Activated naive CD8-positive, alpha-beta T cell treated with anti-CD3 and anti-CD28 coated beads, Interleukin-2, amount 10 ng/mL, durations not matched to agents 7 days and 5 days (primary cell): ENCODE results near the gene PTCHD1. TPM values are rescaled to one million over a fixed set of nuclear protein-coding genes. Genes with fewer than 3 reads are reported as not detected.

ENCODE experiments used
- ATAC-seq: fragments of 150-1000 bp; cut with Tn5 transposase; one replicate; pipeline ENCODE4 v1.10.0; 2021; ENCODE audit warnings: low read depth, moderate library complexity
- POLR2A ChIA-PET: fragments of 350-600 bp; sonication (Branson Sonifier 250); formaldehyde crosslinking; loops from one replicate; lab custom pipeline; 2021; ENCODE audit warnings: antibody characterized with exemption; lab: Charles Lee
- DNase-seq: peaks from one replicate; pipeline ENCODE4 v3.0.0; 2021
- H3K27ac Mint-ChIP-seq: one replicate; pipeline ENCODE4 v1.8.0; 2022; ENCODE audit warnings: mild to moderate bottlenecking, mixed read lengths
- H3K27me3 Mint-ChIP-seq: one replicate; pipeline ENCODE4 v1.8.0; 2022; ENCODE audit warnings: mild to moderate bottlenecking, moderate library complexity, mixed read lengths
- H3K36me3 Mint-ChIP-seq: one replicate; pipeline ENCODE4 v1.8.0; 2021; ENCODE audit warnings: mild to moderate bottlenecking, mixed read lengths
- H3K4me1 Mint-ChIP-seq: one replicate; pipeline ENCODE4 v1.8.0; 2021; ENCODE audit warnings: mixed read lengths
- H3K4me3 Mint-ChIP-seq: one replicate; pipeline ENCODE4 v1.8.0; 2022; ENCODE audit warnings: mild to moderate bottlenecking, moderate library complexity, mixed read lengths
- H3K9me3 Mint-ChIP-seq: one replicate; pipeline ENCODE4 v1.8.0; 2021; ENCODE audit warnings: mixed read lengths
- total RNA-seq, 2 experiments: library from RNA; stranded (reverse); gene quantifications; one replicate each; pipeline ENCODE4 v1.2.3, GENCODE V29; 2021

The PTCHD1 gene
- total RNA-seq, 2 experiments from 2014 or later, result not detected

GRCh38 chrX:23392195-23392594 is 57.5 kb downstream of the PTCHD1 start:
- no peak overlapping the region for H3K4me3 Mint-ChIP-seq
- no peak for DNase-seq
- POLR2A ChIA-PET, result no interaction called here
- no peaks in the 10 kb centered on the region for H3K27me3 Mint-ChIP-seq
- H3K4me1 Mint-ChIP-seq, result no peaks in the 10 kb centered on the region
- no peaks in the 10 kb centered on the region for H3K36me3 Mint-ChIP-seq
- no peak for ATAC-seq
- H3K27ac Mint-ChIP-seq, result no peak overlapping the region
- H3K9me3 Mint-ChIP-seq, result no peaks in the 10 kb centered on the region

GRCh38 chrX:23394421-23394820 is 59.8 kb downstream of the PTCHD1 start:
- H3K27me3 Mint-ChIP-seq, result no peaks in the 10 kb centered on the region
- no peak overlapping the region for H3K4me3 Mint-ChIP-seq
- no peak overlapping the region for H3K27ac Mint-ChIP-seq

GRCh38 chrX:23396263-23396662 is 61.6 kb downstream of the PTCHD1 start:
- Mint-ChIP-seq H3K4me3 (no peak overlapping the region), H3K9me3 (no peaks in the 10 kb centered on the region), H3K27me3 (no peaks in the 10 kb centered on the region), H3K4me1 (no peaks in the 10 kb centered on the region), H3K36me3 (no peaks in the 10 kb centered on the region), H3K27ac (no peak overlapping the region)
- POLR2A ChIA-PET, result no interaction called here
- DNase-seq (no peak), ATAC-seq (no peak)

More at GRCh38 chrX:23394421-23394820, 59.8 kb downstream of the PTCHD1 start:
- no peak for DNase-seq
- no peak for ATAC-seq
- Mint-ChIP-seq H3K4me1 (no peaks in the 10 kb centered on the region), H3K36me3 (no peaks in the 10 kb centered on the region), H3K9me3 (no peaks in the 10 kb centered on the region)
- POLR2A ChIA-PET, result no interaction called here

GRCh38 chrX:23398570-23398969 is 63.9 kb downstream of the PTCHD1 start:
- Mint-ChIP-seq H3K27ac (no peak overlapping the region), H3K36me3 (no peaks in the 10 kb centered on the region), H3K4me3 (no peak overlapping the region)

GRCh38 chrX:23403849-23404248 is 69.2 kb downstream of the PTCHD1 start:
- no peaks in the 10 kb centered on the region for H3K9me3 Mint-ChIP-seq
- H3K4me3 Mint-ChIP-seq, result no peak overlapping the region
- ATAC-seq (no peak), DNase-seq (no peak)
- POLR2A ChIA-PET, result no interaction called here
- no peaks in the 10 kb centered on the region for H3K4me1 Mint-ChIP-seq
- H3K27me3 Mint-ChIP-seq, result no peaks in the 10 kb centered on the region
- no peaks in the 10 kb centered on the region for H3K36me3 Mint-ChIP-seq
- no peak overlapping the region for H3K27ac Mint-ChIP-seq

More at GRCh38 chrX:23398570-23398969, 63.9 kb downstream of the PTCHD1 start:
- DNase-seq (no peak), ATAC-seq (no peak)
- Mint-ChIP-seq H3K9me3 (no peaks in the 10 kb centered on the region), H3K27me3 (no peaks in the 10 kb centered on the region), H3K4me1 (no peaks in the 10 kb centered on the region)
- POLR2A ChIA-PET, result no interaction called here

GRCh38 chrX:23422912-23423311 is 88.3 kb downstream of the PTCHD1 start:
- DNase-seq (no peak), ATAC-seq (no peak)
- Mint-ChIP-seq H3K9me3 (no peaks in the 10 kb centered on the region), H3K36me3 (no peaks in the 10 kb centered on the region), H3K4me3 (no peak overlapping the region), H3K27me3 (no peaks in the 10 kb centered on the region), H3K4me1 (no peaks in the 10 kb centered on the region), H3K27ac (no peak overlapping the region)
- POLR2A ChIA-PET, result no interaction called here

- Mint-ChIP-seq H3K27me3 (no peaks in the 10 kb centered on the region), H3K9me3 (peaks cover 2% of the 10 kb centered on the region), H3K36me3 (no peaks in the 10 kb centered on the region), H3K4me3 (no peak overlapping the region), H3K27ac (no peak overlapping the region), H3K4me1 (no peaks in the 10 kb centered on the region)
- POLR2A ChIA-PET, result no interaction called here
- ATAC-seq (no peak), DNase-seq (no peak)
Measured at GRCh38 chrX:23434356-23434884, 99.8 kb downstream of the PTCHD1 start.

- no peaks in the 10 kb centered on the region for H3K9me3 Mint-ChIP-seq
- no peak for ATAC-seq
- no peaks in the 10 kb centered on the region for H3K36me3 Mint-ChIP-seq
- DNase-seq, result no peak
- no peak overlapping the region for H3K4me3 Mint-ChIP-seq
- no peaks in the 10 kb centered on the region for H3K4me1 Mint-ChIP-seq
- POLR2A ChIA-PET, result no interaction called here
- H3K27me3 Mint-ChIP-seq, result no peaks in the 10 kb centered on the region
- H3K27ac Mint-ChIP-seq, result no peak overlapping the region
Measured at GRCh38 chrX:23435108-23435507, 100.5 kb downstream of the PTCHD1 start.

- Mint-ChIP-seq H3K36me3 (no peaks in the 10 kb centered on the region), H3K4me3 (no peak overlapping the region), H3K27me3 (no peaks in the 10 kb centered on the region), H3K9me3 (no peaks in the 10 kb centered on the region), H3K4me1 (no peaks in the 10 kb centered on the region), H3K27ac (no peak overlapping the region)
- DNase-seq (no peak), ATAC-seq (no peak)
- POLR2A ChIA-PET, result no interaction called here
Measured at GRCh38 chrX:23435575-23435974, 100.9 kb downstream of the PTCHD1 start.

- Mint-ChIP-seq H3K9me3 (no peaks in the 10 kb centered on the region), H3K4me3 (no peak overlapping the region), H3K4me1 (no peaks in the 10 kb centered on the region), H3K36me3 (no peaks in the 10 kb centered on the region), H3K27ac (no peak overlapping the region), H3K27me3 (no peaks in the 10 kb centered on the region)
- ATAC-seq, result no peak
- POLR2A ChIA-PET, result no interaction called here
- DNase-seq, result no peak
Measured at GRCh38 chrX:23436875-23437274, 102.2 kb downstream of the PTCHD1 start.

GRCh38 chrX:23451266-23451665 is 116.6 kb downstream of the PTCHD1 start:
- no peaks in the 10 kb centered on the region for H3K36me3 Mint-ChIP-seq
- H3K4me1 Mint-ChIP-seq, result no peaks in the 10 kb centered on the region
- no peak overlapping the region for H3K27ac Mint-ChIP-seq
- ATAC-seq (no peak), DNase-seq (no peak)
- no peaks in the 10 kb centered on the region for H3K9me3 Mint-ChIP-seq
- POLR2A ChIA-PET, result no interaction called here
- no peaks in the 10 kb centered on the region for H3K27me3 Mint-ChIP-seq
- no peak overlapping the region for H3K4me3 Mint-ChIP-seq
